ENCODE data around the gene INPP5F.

Gene INPP5F

GRCh38 chr10:119737823-119738222 lies 12.0 kb downstream of the INPP5F start:
- H4K20me1 ChIP-seq (ENCODE audit: low read depth, low read length), result peaks cover 6% of the 10 kb centered on the region; the same call in 1 of the 2 replicates
- H2AFZ ChIP-seq (ENCODE audit: low read depth, low read length, severe bottlenecking), result no peak overlapping the region
- H3K9ac ChIP-seq (ENCODE audit: low read length), result no peak overlapping the region

DNA sequence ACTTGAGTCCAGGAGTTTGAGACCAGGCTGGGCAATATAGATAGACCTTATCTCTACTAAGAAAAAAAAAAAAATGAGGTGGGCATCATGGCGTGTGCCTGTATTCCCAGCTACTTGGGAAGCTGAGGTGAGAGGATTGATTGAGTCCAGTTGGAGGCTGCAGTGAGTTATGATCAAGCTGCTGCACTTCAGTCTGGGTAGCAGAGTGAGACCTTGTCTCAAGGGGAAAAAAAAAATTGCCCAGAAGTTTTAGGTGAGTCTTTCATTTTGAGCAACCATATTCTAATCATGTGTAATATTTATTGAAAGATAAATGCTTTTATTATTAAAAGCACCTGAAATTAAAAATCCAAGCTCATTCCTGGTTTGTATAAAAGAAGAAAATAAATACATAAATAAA lies 13.1 kb downstream of the INPP5F start:
- peaks cover 6% of the 10 kb centered on the region; the same call in 1 of the 2 replicates for H4K20me1 ChIP-seq (ENCODE audit: low read depth, low read length)
- no peak overlapping the region for H3K4me3 ChIP-seq (ENCODE audit: insufficient read depth, low read length, poor library complexity, severe bottlenecking)
- H3F3A ChIP-seq (ENCODE audit: insufficient read depth), result peaks cover 4% of the 10 kb centered on the region; the same call in 1 of the 2 replicates
- no peaks in the 10 kb centered on the region for H3K9me3 ChIP-seq (ENCODE audit: insufficient read depth, low read length)
- no peak overlapping the region for H3K27ac ChIP-seq (ENCODE audit: low read depth, low read length)
- H2AFZ ChIP-seq (ENCODE audit: low read depth, low read length, severe bottlenecking), result no peak overlapping the region
- no peak overlapping the region for H3K9ac ChIP-seq (ENCODE audit: low read length)
- H3K4me2 ChIP-seq (ENCODE audit: low read depth, low read length, poor library complexity, severe bottlenecking), result no peak overlapping the region
- TF ChIP-seq EZH2phosphoT487 (conservative IDR thresholded peaks at IDR 0.05; ENCODE audit: low read length) (no peak), CTCF (IDR thresholded peaks at IDR 0.05; ENCODE audit: insufficient read depth, low read length, poor library complexity, severe bottlenecking) (no peak)
- peaks cover 37% of the 10 kb centered on the region for H3K79me2 ChIP-seq (ENCODE audit: insufficient read depth, low read length)
- no peaks in the 10 kb centered on the region for H3K27me3 ChIP-seq (ENCODE audit: low read length)
- H3K36me3 ChIP-seq (ENCODE audit: low read length), result 0 out of 2 replicates have a peak, but pooled peaks cover 4% of the 10 kb centered on the region
- H3K9me2 ChIP-seq (replicated peaks; ENCODE audit: insufficient read depth, low read length), result no peaks in the 10 kb centered on the region

More at GRCh38 chr10:119737823-119738222, 12.0 kb downstream of the INPP5F start:
- no peaks in the 10 kb centered on the region for H3K27me3 ChIP-seq (ENCODE audit: low read length)
- 0 out of 2 replicates have a peak, but pooled peaks cover 4% of the 10 kb centered on the region for H3K36me3 ChIP-seq (ENCODE audit: low read length)
- TF ChIP-seq EZH2phosphoT487 (conservative IDR thresholded peaks at IDR 0.05; ENCODE audit: low read length) (no peak), CTCF (IDR thresholded peaks at IDR 0.05; ENCODE audit: insufficient read depth, low read length, poor library complexity, severe bottlenecking) (no peak)
- H3F3A ChIP-seq (ENCODE audit: insufficient read depth), result no peaks in the 10 kb centered on the region
- no peaks in the 10 kb centered on the region for H3K9me3 ChIP-seq (ENCODE audit: insufficient read depth, low read length)
- no peaks in the 10 kb centered on the region for H3K9me2 ChIP-seq (replicated peaks; ENCODE audit: insufficient read depth, low read length)
- no peak overlapping the region for H3K27ac ChIP-seq (ENCODE audit: low read depth, low read length)
- no peak overlapping the region for H3K4me2 ChIP-seq (ENCODE audit: low read depth, low read length, poor library complexity, severe bottlenecking)
- H3K79me2 ChIP-seq (ENCODE audit: insufficient read depth, low read length), result peaks cover 45% of the 10 kb centered on the region
- no peak overlapping the region for H3K4me3 ChIP-seq (ENCODE audit: insufficient read depth, low read length, poor library complexity, severe bottlenecking)

- Histone ChIP-seq H3K9me2 (replicated peaks; ENCODE audit: insufficient read depth, low read length) (no peaks in the 10 kb centered on the region), H3K27me3 (ENCODE audit: low read length) (no peaks in the 10 kb centered on the region), H4K20me1 (ENCODE audit: low read depth, low read length) (peaks cover 5% of the 10 kb centered on the region; the same call in 1 of the 2 replicates), H3K9me3 (ENCODE audit: insufficient read depth, low read length) (no peaks in the 10 kb centered on the region), H3K4me3 (ENCODE audit: insufficient read depth, low read length, poor library complexity, severe bottlenecking) (no peak overlapping the region), H3F3A (ENCODE audit: insufficient read depth) (peaks cover 7% of the 10 kb centered on the region; the same call in 1 of the 2 replicates), H2AFZ (ENCODE audit: low read depth, low read length, severe bottlenecking) (no peak overlapping the region), H3K36me3 (ENCODE audit: low read length) (0 out of 2 replicates have a peak, but pooled peaks cover 4% of the 10 kb centered on the region), H3K9ac (ENCODE audit: low read length) (no peak overlapping the region), H3K4me2 (ENCODE audit: low read depth, low read length, poor library complexity, severe bottlenecking) (no peak overlapping the region), H3K27ac (ENCODE audit: low read depth, low read length) (no peak overlapping the region), H3K79me2 (ENCODE audit: insufficient read depth, low read length) (peaks cover 36% of the 10 kb centered on the region)
- TF ChIP-seq EZH2phosphoT487 (conservative IDR thresholded peaks at IDR 0.05; ENCODE audit: low read length) (no peak), CTCF (IDR thresholded peaks at IDR 0.05; ENCODE audit: insufficient read depth, low read length, poor library complexity, severe bottlenecking) (no peak)
Measured at GRCh38 chr10:119740096-119740495, 14.2 kb downstream of the INPP5F start.

Measured in SU-DHL-6 (cell line).